Measurements from ENCODE around the gene FAM83B. TPM values are rescaled to one million over a fixed set of nuclear protein-coding genes. Genes with fewer than 3 reads are reported as not detected.
"Not testable (repeated sequence)": the region's sequence is repeated elsewhere in the genome, so short reads cannot be mapped to it uniquely, and the experiment has no call there.

Gene FAM83B
- total RNA-seq, 1 donor from 2014 or later, result 12.6 TPM

GRCh38 chr6:54958446-54958845, 111.9 kb downstream of the FAM83B start:
- Mint-ChIP-seq H3K4me1 (no peaks in the 10 kb centered on the region), H3K27me3 (ENCODE audit: low read depth) (no peaks in the 10 kb centered on the region), H3K36me3 (no peaks in the 10 kb centered on the region), H3K9me3 (peaks cover 20% of the 10 kb centered on the region), H3K4me3 (no peak overlapping the region), H3K27ac (no peak overlapping the region)
- TF ChIP-seq CTCF (IDR thresholded peaks at IDR 0.05; ENCODE audit: unreplicated experiment), result no peak
- DNase-seq (ENCODE audit: low spot score in 2 of 2, unreplicated experiment in 2 of 2), result no peak

GRCh38 chr6:54959820-54960219, 113.2 kb downstream of the FAM83B start:
- H3K36me3 Mint-ChIP-seq, result no peaks in the 10 kb centered on the region
- peaks cover 20% of the 10 kb centered on the region for H3K9me3 Mint-ChIP-seq
- H3K4me1 Mint-ChIP-seq, result no peaks in the 10 kb centered on the region
- H3K27ac Mint-ChIP-seq, result no peak overlapping the region
- no peak overlapping the region for H3K4me3 Mint-ChIP-seq
- DNase-seq (ENCODE audit: low spot score in 2 of 2, unreplicated experiment in 2 of 2), result no peak
- TF ChIP-seq CTCF (IDR thresholded peaks at IDR 0.05; ENCODE audit: unreplicated experiment), result no peak
- H3K27me3 Mint-ChIP-seq (ENCODE audit: low read depth), result no peaks in the 10 kb centered on the region

GRCh38 chr6:54961372-54961771, 114.8 kb downstream of the FAM83B start:
- H3K9me3 Mint-ChIP-seq, result peaks cover 15% of the 10 kb centered on the region
- H3K27ac Mint-ChIP-seq; H3K4me1 Mint-ChIP-seq; H3K27me3 Mint-ChIP-seq (ENCODE audit: low read depth); DNase-seq (ENCODE audit: low spot score in 2 of 2, unreplicated experiment in 2 of 2); H3K36me3 Mint-ChIP-seq; H3K4me3 Mint-ChIP-seq: not testable (repeated sequence)

GRCh38 chr6:54970337-54970736, 123.8 kb downstream of the FAM83B start:
- DNase-seq (ENCODE audit: low spot score in 2 of 2, unreplicated experiment in 2 of 2), result no peak
- H3K9me3 Mint-ChIP-seq, result no peaks in the 10 kb centered on the region
- no peak overlapping the region for H3K27ac Mint-ChIP-seq
- H3K4me3 Mint-ChIP-seq, result no peak overlapping the region
- no peaks in the 10 kb centered on the region for H3K4me1 Mint-ChIP-seq
- no peaks in the 10 kb centered on the region for H3K36me3 Mint-ChIP-seq
- TF ChIP-seq CTCF (IDR thresholded peaks at IDR 0.05; ENCODE audit: unreplicated experiment), result no peak
- H3K27me3 Mint-ChIP-seq (ENCODE audit: low read depth), result no peaks in the 10 kb centered on the region

GRCh38 chr6:54971825-54972224, 125.3 kb downstream of the FAM83B start:
- Mint-ChIP-seq H3K27me3 (ENCODE audit: low read depth) (no peaks in the 10 kb centered on the region), H3K4me1 (no peaks in the 10 kb centered on the region), H3K4me3 (no peak overlapping the region), H3K27ac (no peak overlapping the region), H3K36me3 (no peaks in the 10 kb centered on the region), H3K9me3 (no peaks in the 10 kb centered on the region)
- DNase-seq (ENCODE audit: low spot score in 2 of 2, unreplicated experiment in 2 of 2), result no peak
- TF ChIP-seq CTCF (IDR thresholded peaks at IDR 0.05; ENCODE audit: unreplicated experiment), result no peak

DNA sequence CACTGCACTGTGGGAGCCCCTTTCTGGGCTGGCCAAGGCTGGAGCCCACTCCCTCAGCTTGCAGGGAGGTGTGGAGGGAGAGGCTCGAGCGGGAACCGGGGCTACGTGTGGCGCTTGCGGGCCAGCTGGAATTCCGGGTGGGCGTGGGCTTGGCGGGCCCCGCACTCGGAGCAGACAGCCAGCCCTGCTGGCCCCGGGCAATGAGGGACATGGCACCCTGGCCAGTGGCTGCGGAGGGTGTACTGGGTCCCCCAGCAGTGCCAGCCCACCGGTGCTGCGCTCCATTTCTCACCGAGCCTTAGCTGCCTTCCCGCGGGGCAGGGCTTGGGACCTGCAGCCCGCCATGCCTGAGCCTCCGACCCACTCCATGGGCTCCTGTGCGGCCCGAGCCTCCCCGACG, 132.6 kb downstream of the FAM83B start:
- not testable (repeated sequence) for H3K4me1 Mint-ChIP-seq; H3K36me3 Mint-ChIP-seq; H3K9me3 Mint-ChIP-seq; DNase-seq (ENCODE audit: low spot score in 2 of 2, unreplicated experiment in 2 of 2); H3K27ac Mint-ChIP-seq; H3K27me3 Mint-ChIP-seq (ENCODE audit: low read depth); H3K4me3 Mint-ChIP-seq

Data from mesothelial cell of epicardium (in vitro differentiated cells).